ENCODE results near the gene FOXC2.

DNA sequence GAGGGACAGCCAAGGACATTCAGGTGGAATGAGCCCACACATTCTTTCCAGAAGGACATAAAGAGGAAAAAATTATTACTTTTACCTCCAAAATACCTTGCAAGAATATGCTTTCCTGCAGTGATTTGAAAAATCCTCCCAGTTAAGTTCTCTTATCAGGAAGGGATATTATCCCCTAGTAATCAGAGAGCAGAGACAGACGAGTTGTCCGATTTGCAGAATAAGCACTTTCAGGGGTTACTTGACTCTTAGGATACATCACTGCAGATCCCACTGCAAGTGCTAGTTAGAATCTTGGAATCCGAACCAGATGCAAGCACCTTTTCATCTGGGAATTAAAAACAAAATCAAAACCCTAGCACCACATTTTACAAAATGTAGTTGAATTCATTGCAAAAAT, 45.3 kb downstream of the FOXC2 start:
- TF ChIP-seq, protein P1, sequence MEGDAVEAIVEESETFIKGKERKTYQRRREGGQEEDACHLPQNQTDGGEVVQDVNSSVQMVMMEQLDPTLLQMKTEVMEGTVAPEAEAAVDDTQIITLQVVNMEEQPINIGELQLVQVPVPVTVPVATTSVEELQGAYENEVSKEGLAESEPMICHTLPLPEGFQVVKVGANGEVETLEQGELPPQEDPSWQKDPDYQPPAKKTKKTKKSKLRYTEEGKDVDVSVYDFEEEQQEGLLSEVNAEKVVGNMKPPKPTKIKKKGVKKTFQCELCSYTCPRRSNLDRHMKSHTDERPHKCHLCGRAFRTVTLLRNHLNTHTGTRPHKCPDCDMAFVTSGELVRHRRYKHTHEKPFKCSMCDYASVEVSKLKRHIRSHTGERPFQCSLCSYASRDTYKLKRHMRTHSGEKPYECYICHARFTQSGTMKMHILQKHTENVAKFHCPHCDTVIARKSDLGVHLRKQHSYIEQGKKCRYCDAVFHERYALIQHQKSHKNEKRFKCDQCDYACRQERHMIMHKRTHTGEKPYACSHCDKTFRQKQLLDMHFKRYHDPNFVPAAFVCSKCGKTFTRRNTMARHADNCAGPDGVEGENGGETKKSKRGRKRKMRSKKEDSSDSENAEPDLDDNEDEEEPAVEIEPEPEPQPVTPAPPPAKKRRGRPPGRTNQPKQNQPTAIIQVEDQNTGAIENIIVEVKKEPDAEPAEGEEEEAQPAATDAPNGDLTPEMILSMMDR (IDR thresholded peaks at IDR 0.05; ENCODE audit: borderline replicate concordance, extremely low read depth, low read length, poor library complexity, severe bottlenecking): no peak
- no peak for TF ChIP-seq EZH2 (IDR thresholded peaks at IDR 0.05; ENCODE audit: borderline replicate concordance, low read depth, low read length, severe bottlenecking)
